ENCODE data around the gene SNAPC4.

The SNAPC4 gene

GRCh38 chr9:136367296-136368145, 32.4 kb downstream of the SNAPC4 start:
- in situ Hi-C loops (cut with MboI; ENCODE audit: low pct_unique_long_range_greater_than_20kb, low sequenced_read_pairs, unreplicated experiment): no loop called here
- TF ChIP-seq, protein P1, sequence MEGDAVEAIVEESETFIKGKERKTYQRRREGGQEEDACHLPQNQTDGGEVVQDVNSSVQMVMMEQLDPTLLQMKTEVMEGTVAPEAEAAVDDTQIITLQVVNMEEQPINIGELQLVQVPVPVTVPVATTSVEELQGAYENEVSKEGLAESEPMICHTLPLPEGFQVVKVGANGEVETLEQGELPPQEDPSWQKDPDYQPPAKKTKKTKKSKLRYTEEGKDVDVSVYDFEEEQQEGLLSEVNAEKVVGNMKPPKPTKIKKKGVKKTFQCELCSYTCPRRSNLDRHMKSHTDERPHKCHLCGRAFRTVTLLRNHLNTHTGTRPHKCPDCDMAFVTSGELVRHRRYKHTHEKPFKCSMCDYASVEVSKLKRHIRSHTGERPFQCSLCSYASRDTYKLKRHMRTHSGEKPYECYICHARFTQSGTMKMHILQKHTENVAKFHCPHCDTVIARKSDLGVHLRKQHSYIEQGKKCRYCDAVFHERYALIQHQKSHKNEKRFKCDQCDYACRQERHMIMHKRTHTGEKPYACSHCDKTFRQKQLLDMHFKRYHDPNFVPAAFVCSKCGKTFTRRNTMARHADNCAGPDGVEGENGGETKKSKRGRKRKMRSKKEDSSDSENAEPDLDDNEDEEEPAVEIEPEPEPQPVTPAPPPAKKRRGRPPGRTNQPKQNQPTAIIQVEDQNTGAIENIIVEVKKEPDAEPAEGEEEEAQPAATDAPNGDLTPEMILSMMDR (IDR thresholded peaks at IDR 0.05; ENCODE audit: extremely low read depth, insufficient read depth, missing control alignments): no peak
- no peak for DNase-seq (ENCODE audit: low spot score)

GRCh38 chr9:136366826-136367225, 33.1 kb downstream of the SNAPC4 start:
- in situ Hi-C loops (cut with MboI; ENCODE audit: low pct_unique_long_range_greater_than_20kb, low sequenced_read_pairs, unreplicated experiment): no loop called here
- DNase-seq (ENCODE audit: low spot score): no peak
- TF ChIP-seq, protein P1 (IDR thresholded peaks at IDR 0.05; ENCODE audit: extremely low read depth, insufficient read depth, missing control alignments): no peak

DNA sequence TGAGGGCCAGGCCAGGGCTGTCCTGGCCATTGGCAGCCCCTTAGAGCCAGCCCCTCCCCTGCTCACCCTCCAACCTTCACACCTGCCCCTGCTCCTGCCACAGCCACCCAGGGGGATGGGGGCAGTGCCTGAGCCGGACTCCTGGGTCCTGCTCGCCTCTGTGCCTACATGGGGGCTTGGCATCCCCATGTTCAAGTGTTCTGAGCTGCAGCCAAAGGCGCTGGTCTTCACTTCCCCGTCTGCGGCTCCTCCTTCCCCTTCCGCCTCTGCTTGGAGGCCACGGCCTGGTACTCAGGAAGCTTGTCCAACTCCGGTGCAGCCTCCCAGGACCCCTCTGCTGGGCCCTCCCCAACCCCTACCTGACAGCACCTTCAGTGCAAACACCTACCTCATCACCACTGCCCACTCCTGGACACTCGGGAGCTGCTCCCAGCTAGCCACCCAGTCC, 34.2 kb downstream of the SNAPC4 start:
- in situ Hi-C loops (cut with MboI; ENCODE audit: low pct_unique_long_range_greater_than_20kb, low sequenced_read_pairs, unreplicated experiment): no loop called here
- DNase-seq (ENCODE audit: low spot score): no peak
- TF ChIP-seq, protein P1 (IDR thresholded peaks at IDR 0.05; ENCODE audit: extremely low read depth, insufficient read depth, missing control alignments): no peak

GRCh38 chr9:136364942-136365774, 34.8 kb downstream of the SNAPC4 start:
- DNase-seq (ENCODE audit: low spot score): no peak
- in situ Hi-C loops (cut with MboI; ENCODE audit: low pct_unique_long_range_greater_than_20kb, low sequenced_read_pairs, unreplicated experiment): no loop called here

GRCh38 chr9:136363949-136364748, 35.8 kb downstream of the SNAPC4 start:
- DNase-seq (ENCODE audit: low spot score): no peak
- in situ Hi-C loops (cut with MboI; ENCODE audit: low pct_unique_long_range_greater_than_20kb, low sequenced_read_pairs, unreplicated experiment): no loop called here
- TF ChIP-seq, protein P1 (IDR thresholded peaks at IDR 0.05; ENCODE audit: extremely low read depth, insufficient read depth, missing control alignments): no peak

More at GRCh38 chr9:136364942-136365774, 34.8 kb downstream of the SNAPC4 start:
- TF ChIP-seq, protein P1 (IDR thresholded peaks at IDR 0.05; ENCODE audit: extremely low read depth, insufficient read depth, missing control alignments): no peak

All from GM13977 (cell line).